SK-N-SH (cell line): Measurements from ENCODE around the gene STK32C. TPM values are rescaled to one million over a fixed set of nuclear protein-coding genes. Genes with fewer than 3 reads are reported as not detected.

Source experiments
- CTCF ChIA-PET: fragments of 300-600, 350-600 bp; formaldehyde crosslinking; extraction: SDS; loops from one replicate; lab custom pipeline; 2021; lab: Yijun Ruan, JAX
- POLR2A ChIA-PET: fragments of 350-600 bp; sonication (Branson Sonifier 250); formaldehyde crosslinking; extraction: SDS; loops from one replicate; lab custom pipeline; 2020; ENCODE audit warnings: antibody characterized with exemption, inconsistent platforms; lab: Yijun Ruan, JAX
- DNase-seq: peaks from one replicate; pipeline ENCODE4 v3.0.0; 2012
- H2AFZ ChIP-seq: fragments of 200-600 bp; sonication (generic); 2 replicates; pipeline ENCODE4 v1.8.1; 2016; ENCODE audit warnings: antibody characterized with exemption, mild to moderate bottlenecking, low read depth
- H3F3A ChIP-seq: fragments of 200-600 bp; sonication (generic); replicated peaks from 2 replicates; pipeline ENCODE3; 2016; ENCODE audit warnings: antibody characterized with exemption, mild to moderate bottlenecking; ENCODE audit not compliant: insufficient read depth
- H3K27ac ChIP-seq, 2 experiments: fragments of 200-500 bp in 1 of 2; fragments of 200-600 bp in 1 of 2; sonication (Bioruptor generic) in 1 of 2; sonication (generic), shearing (Covaris generic) in 1 of 2; 2 replicates each; pipeline versions ENCODE4 v1.5.1 to v1.6.1; 2014 to 2016; ENCODE audit warnings: low read depth in 2 of 2, inconsistent platforms in 1 of 2, low read length in 1 of 2, mild to moderate bottlenecking in 1 of 2, mixed read lengths in 1 of 2
- H3K27me3 ChIP-seq: fragments of 200-600 bp; sonication (generic), shearing (Covaris generic); 2 replicates; pipeline ENCODE4 v1.6.1; 2016; ENCODE audit warnings: mixed run types; ENCODE audit not compliant: insufficient read depth
- H3K36me3 ChIP-seq, 2 experiments: fragments of 200-500 bp in 1 of 2; fragments of 200-600 bp in 1 of 2; sonication (Bioruptor generic) in 1 of 2; sonication (generic) in 1 of 2; replicated peaks in 1 of 2; 2 replicates each; pipeline versions ENCODE3 to v1.5.1; 2014 to 2016; ENCODE audit warnings: low read length in 1 of 2, mild to moderate bottlenecking in 1 of 2; ENCODE audit not compliant: insufficient read depth in 2 of 2, control insufficient read depth in 1 of 2
- H3K4me1 ChIP-seq, 2 experiments: fragments of 200-500 bp in 1 of 2; fragments of 200-600 bp in 1 of 2; sonication (Bioruptor generic) in 1 of 2; sonication (generic), shearing (Covaris generic) in 1 of 2; 2 replicates each; pipeline versions ENCODE4 v1.5.1 to v1.6.1; 2014 to 2016; ENCODE audit warnings: low read depth in 1 of 2, low read length in 1 of 2, mixed run types in 1 of 2; ENCODE audit not compliant: insufficient read depth in 2 of 2, control insufficient read depth in 1 of 2
- H3K4me2 ChIP-seq: fragments of 200-600 bp; sonication (generic), shearing (Covaris generic); 2 replicates; pipeline ENCODE4 v1.6.1; 2017; ENCODE audit warnings: mixed run types
- H3K4me3 ChIP-seq, 2 experiments: fragments of 200-500 bp in 1 of 2; fragments of 200-600 bp in 1 of 2; sonication (Bioruptor generic) in 1 of 2; sonication (generic), shearing (Covaris generic) in 1 of 2; 2 replicates each; pipeline versions ENCODE4 v1.5.1 to v1.8.1; 2014 to 2016; ENCODE audit warnings: low read depth in 2 of 2, inconsistent platforms in 1 of 2, low read length in 1 of 2, mild to moderate bottlenecking in 1 of 2, mixed read lengths in 1 of 2, moderate library complexity in 1 of 2
- H3K79me2 ChIP-seq: fragments of 200-600 bp; sonication (generic); 2 replicates; pipeline ENCODE4 v1.8.1; 2017; ENCODE audit warnings: mild to moderate bottlenecking; ENCODE audit not compliant: insufficient read depth
- H3K9ac ChIP-seq: fragments of 200-600 bp; sonication (generic); 2 replicates; pipeline ENCODE4 v1.6.1; 2017; ENCODE audit warnings: mixed run types
- H3K9me2 ChIP-seq: fragments of 200-600 bp; sonication (generic); 2 replicates; pipeline ENCODE4 v1.6.1; 2017; ENCODE audit warnings: mixed run types
- H3K9me3 ChIP-seq: fragments of 200-600 bp; sonication (generic); 2 replicates; pipeline ENCODE4 v1.6.1; 2017; ENCODE audit warnings: mixed run types, mild to moderate bottlenecking, moderate library complexity
- H4K20me1 ChIP-seq: fragments of 200-600 bp; sonication (generic); 2 replicates; pipeline ENCODE4 v1.6.1; 2017; ENCODE audit warnings: mild to moderate bottlenecking, mixed run types; ENCODE audit not compliant: insufficient read depth
- CTCF ChIP-seq: fragments of 200-600 bp; sonication (generic); IDR thresholded peaks from 2 replicates; pipeline ENCODE4 v1.6.1; 2017; ENCODE audit warnings: antibody characterized with exemption, mild to moderate bottlenecking, moderate library complexity
- ELF1 ChIP-seq: IDR thresholded peaks from 2 replicates; pipeline ENCODE4 v1.4.0; 2012
- FOXJ3 ChIP-seq: sonication (generic); formaldehyde crosslinking; IDR thresholded peaks from 2 replicates; pipeline ENCODE4 v1.5.1; 2020; ENCODE audit warnings: mild to moderate bottlenecking, missing genetic modification reagents
- IRF3 ChIP-seq: fragments of 150-350 bp; IDR thresholded peaks from 2 replicates; pipeline ENCODE4 v1.6.1; 2016; ENCODE audit warnings: mild to moderate bottlenecking, low read depth, low read length
- JUND ChIP-seq: IDR thresholded peaks from 2 replicates; pipeline ENCODE4 v1.4.0; 2012
- MAX ChIP-seq: IDR thresholded peaks from 2 replicates; pipeline ENCODE4 v1.4.0; 2012; ENCODE audit warnings: low read depth
- MEF2A ChIP-seq: IDR thresholded peaks from 2 replicates; pipeline ENCODE4 v1.4.0; 2012; ENCODE audit warnings: low read depth, borderline replicate concordance
- MXI1 ChIP-seq: IDR thresholded peaks from 2 replicates; pipeline ENCODE4 v1.6.1; 2012; ENCODE audit warnings: mild to moderate bottlenecking, low read depth, low read length, improper control_type of control experiment
- RAD21 ChIP-seq: IDR thresholded peaks from 2 replicates; pipeline ENCODE4 v1.6.1; 2012; ENCODE audit warnings: mild to moderate bottlenecking, low read length
- RFX5 ChIP-seq: IDR thresholded peaks from 2 replicates; pipeline ENCODE4 v1.6.1; 2012; ENCODE audit warnings: mild to moderate bottlenecking, improper control_type of control experiment, low read length
- SMC3 ChIP-seq: IDR thresholded peaks from 2 replicates; pipeline ENCODE4 v1.6.1; 2012; ENCODE audit warnings: low read depth, low read length, improper control_type of control experiment
- YY1 ChIP-seq: IDR thresholded peaks from 2 replicates; pipeline ENCODE4 v1.4.0; 2012; ENCODE audit warnings: low read depth, mild to moderate bottlenecking
- whole genome bisulfite sequencing: methylation state at CpG from one replicate; pipeline ENCODE4 v1.1.6; 2017; ENCODE audit warnings: low lambda C conversion rate; 5-methylcytosine and 5-hydroxymethylcytosine counted together
- polyA plus RNA-seq, 3 experiments: library from polyadenylated mRNA; depleted of rRNA; stranded (reverse); fragments of >200 nt; gene quantifications; 2 replicates each; pipeline ENCODE4 v1.2.3, GENCODE V29; 2012
- TF ChIP-seq, protein P1 (sequence below): IDR thresholded peaks from 2 replicates; pipeline ENCODE4 v1.6.1; 2012; ENCODE audit warnings: mild to moderate bottlenecking, low read depth, low read length, moderate library complexity
- TF ChIP-seq, protein P2 (sequence below): IDR thresholded peaks from 2 replicates; pipeline ENCODE4 v1.4.0; 2012; ENCODE audit warnings: low read depth, borderline replicate concordance

The STK32C gene
- polyA plus RNA-seq, 1 of the 3 experiments (the other 2 are of a cell fraction) = 27.8 TPM

GRCh38 chr10:132263866-132264265 lies 43.9 kb downstream of the STK32C start:
- Histone ChIP-seq H3K9ac (no peak overlapping the region), H3K9me3 (no peaks in the 10 kb centered on the region), H3K27me3 (no peaks in the 10 kb centered on the region), H3K36me3 (no peaks in the 10 kb centered on the region), H3F3A (peaks cover 6% of the 10 kb centered on the region), H3K9me2 (no peaks in the 10 kb centered on the region), H3K4me1 (peaks cover 0 to 39% of the 10 kb centered on the region in 2 experiments; a peak in 1 of 4 replicates), H4K20me1 (no peaks in the 10 kb centered on the region), H3K4me3 (no peak overlapping the region), H3K79me2 (no peaks in the 10 kb centered on the region), H3K27ac (peak overlapping the region in 1 of 2 experiments; percentile 88; a peak in 1 of 4 replicates), H3K4me2 (no peak overlapping the region), H2AFZ (no peak overlapping the region)
- DNase-seq = peak; percentile 68
- ChIA-PET POLR2A (interaction anchor here (0.9 kb wide), 1 partner anchor 46 kb away, joined by 3 read pairs; no protein-coding TSS in a partner anchor), CTCF (interaction anchor here (0.6 to 1.5 kb wide), 3 partner anchors 24 to 122 kb away, joined by 3 to 5 read pairs (median 3); no protein-coding TSS in a partner anchor)
- WGBS = 74% methylated on average over 9 of the region's 9 CpGs
- TF ChIP-seq IRF3 = no peak
- no peak for TF ChIP-seq SMC3
- TF ChIP-seq CTCF = no peak
- no peak for TF ChIP-seq MXI1
- TF ChIP-seq ELF1 = no peak
- TF ChIP-seq FOXJ3 (CRISPR knock-in tag) = no peak
- TF ChIP-seq, protein P1, sequence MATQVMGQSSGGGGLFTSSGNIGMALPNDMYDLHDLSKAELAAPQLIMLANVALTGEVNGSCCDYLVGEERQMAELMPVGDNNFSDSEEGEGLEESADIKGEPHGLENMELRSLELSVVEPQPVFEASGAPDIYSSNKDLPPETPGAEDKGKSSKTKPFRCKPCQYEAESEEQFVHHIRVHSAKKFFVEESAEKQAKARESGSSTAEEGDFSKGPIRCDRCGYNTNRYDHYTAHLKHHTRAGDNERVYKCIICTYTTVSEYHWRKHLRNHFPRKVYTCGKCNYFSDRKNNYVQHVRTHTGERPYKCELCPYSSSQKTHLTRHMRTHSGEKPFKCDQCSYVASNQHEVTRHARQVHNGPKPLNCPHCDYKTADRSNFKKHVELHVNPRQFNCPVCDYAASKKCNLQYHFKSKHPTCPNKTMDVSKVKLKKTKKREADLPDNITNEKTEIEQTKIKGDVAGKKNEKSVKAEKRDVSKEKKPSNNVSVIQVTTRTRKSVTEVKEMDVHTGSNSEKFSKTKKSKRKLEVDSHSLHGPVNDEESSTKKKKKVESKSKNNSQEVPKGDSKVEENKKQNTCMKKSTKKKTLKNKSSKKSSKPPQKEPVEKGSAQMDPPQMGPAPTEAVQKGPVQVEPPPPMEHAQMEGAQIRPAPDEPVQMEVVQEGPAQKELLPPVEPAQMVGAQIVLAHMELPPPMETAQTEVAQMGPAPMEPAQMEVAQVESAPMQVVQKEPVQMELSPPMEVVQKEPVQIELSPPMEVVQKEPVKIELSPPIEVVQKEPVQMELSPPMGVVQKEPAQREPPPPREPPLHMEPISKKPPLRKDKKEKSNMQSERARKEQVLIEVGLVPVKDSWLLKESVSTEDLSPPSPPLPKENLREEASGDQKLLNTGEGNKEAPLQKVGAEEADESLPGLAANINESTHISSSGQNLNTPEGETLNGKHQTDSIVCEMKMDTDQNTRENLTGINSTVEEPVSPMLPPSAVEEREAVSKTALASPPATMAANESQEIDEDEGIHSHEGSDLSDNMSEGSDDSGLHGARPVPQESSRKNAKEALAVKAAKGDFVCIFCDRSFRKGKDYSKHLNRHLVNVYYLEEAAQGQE = no peak

- Histone ChIP-seq H3K27ac (no peak overlapping the region), H2AFZ (no peak overlapping the region), H3K9me3 (no peaks in the 10 kb centered on the region), H3K79me2 (no peaks in the 10 kb centered on the region), H3K9me2 (no peaks in the 10 kb centered on the region), H3K36me3 (no peaks in the 10 kb centered on the region), H3K9ac (no peak overlapping the region), H3F3A (no peaks in the 10 kb centered on the region), H3K4me1 (peaks cover 0 to 30% of the 10 kb centered on the region in 2 experiments; a peak in 1 of 4 replicates), H3K27me3 (no peaks in the 10 kb centered on the region), H3K4me3 (no peak overlapping the region), H4K20me1 (no peaks in the 10 kb centered on the region), H3K4me2 (no peak overlapping the region)
- WGBS = 85% methylated on average over 15 of the region's 27 CpGs
- CTCF ChIA-PET = no interaction called here
- POLR2A ChIA-PET = no interaction called here
- no peak for DNase-seq
- TF ChIP-seq RFX5 = no peak
- TF ChIP-seq RAD21 = no peak
- no peak for TF ChIP-seq YY1
- TF ChIP-seq MAX = no peak
- no peak for TF ChIP-seq CTCF
- no peak for TF ChIP-seq FOXJ3 (CRISPR knock-in tag)
- no peak for TF ChIP-seq JUND
- TF ChIP-seq, protein P2, sequence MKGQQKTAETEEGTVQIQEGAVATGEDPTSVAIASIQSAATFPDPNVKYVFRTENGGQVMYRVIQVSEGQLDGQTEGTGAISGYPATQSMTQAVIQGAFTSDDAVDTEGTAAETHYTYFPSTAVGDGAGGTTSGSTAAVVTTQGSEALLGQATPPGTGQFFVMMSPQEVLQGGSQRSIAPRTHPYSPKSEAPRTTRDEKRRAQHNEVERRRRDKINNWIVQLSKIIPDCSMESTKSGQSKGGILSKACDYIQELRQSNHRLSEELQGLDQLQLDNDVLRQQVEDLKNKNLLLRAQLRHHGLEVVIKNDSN = no peak
- no peak for TF ChIP-seq ELF1
- no peak for TF ChIP-seq MEF2A
These were observed 47.9 kb downstream of the STK32C start for GRCh38 chr10:132259702-132260482.
